ENCODE measurements around the gene FSHR.

GRCh38 chr2:49049161-49049560, 105.2 kb downstream of the FSHR start:
- TF ChIP-seq, protein P1, sequence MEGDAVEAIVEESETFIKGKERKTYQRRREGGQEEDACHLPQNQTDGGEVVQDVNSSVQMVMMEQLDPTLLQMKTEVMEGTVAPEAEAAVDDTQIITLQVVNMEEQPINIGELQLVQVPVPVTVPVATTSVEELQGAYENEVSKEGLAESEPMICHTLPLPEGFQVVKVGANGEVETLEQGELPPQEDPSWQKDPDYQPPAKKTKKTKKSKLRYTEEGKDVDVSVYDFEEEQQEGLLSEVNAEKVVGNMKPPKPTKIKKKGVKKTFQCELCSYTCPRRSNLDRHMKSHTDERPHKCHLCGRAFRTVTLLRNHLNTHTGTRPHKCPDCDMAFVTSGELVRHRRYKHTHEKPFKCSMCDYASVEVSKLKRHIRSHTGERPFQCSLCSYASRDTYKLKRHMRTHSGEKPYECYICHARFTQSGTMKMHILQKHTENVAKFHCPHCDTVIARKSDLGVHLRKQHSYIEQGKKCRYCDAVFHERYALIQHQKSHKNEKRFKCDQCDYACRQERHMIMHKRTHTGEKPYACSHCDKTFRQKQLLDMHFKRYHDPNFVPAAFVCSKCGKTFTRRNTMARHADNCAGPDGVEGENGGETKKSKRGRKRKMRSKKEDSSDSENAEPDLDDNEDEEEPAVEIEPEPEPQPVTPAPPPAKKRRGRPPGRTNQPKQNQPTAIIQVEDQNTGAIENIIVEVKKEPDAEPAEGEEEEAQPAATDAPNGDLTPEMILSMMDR (IDR thresholded peaks at IDR 0.05; ENCODE audit: low read length): no peak
- TF ChIP-seq EZH2 (optimal IDR thresholded peaks at IDR 0.05; ENCODE audit: low read depth, low read length): no peak
- TF ChIP-seq EZH2phosphoT487 (IDR thresholded peaks at IDR 0.05; ENCODE audit: low read length): no peak

Data from MM.1S (cell line).